GM21528 (cell line): ENCODE measurements around the gene ACOXL.
"Not testable (repeated sequence)": the region's sequence is repeated elsewhere in the genome, so short reads cannot be mapped to it uniquely, and the experiment has no call there.

Experiments used
- ATAC-seq: cut with Tn5 transposase; IDR thresholded peaks from one replicate; pipeline ENCODE4 v1.9.1; 2021; ENCODE audit warnings: mild to moderate bottlenecking, moderate library complexity; ENCODE audit not compliant: unreplicated experiment, low FRiP score

Gene ACOXL

DNA sequence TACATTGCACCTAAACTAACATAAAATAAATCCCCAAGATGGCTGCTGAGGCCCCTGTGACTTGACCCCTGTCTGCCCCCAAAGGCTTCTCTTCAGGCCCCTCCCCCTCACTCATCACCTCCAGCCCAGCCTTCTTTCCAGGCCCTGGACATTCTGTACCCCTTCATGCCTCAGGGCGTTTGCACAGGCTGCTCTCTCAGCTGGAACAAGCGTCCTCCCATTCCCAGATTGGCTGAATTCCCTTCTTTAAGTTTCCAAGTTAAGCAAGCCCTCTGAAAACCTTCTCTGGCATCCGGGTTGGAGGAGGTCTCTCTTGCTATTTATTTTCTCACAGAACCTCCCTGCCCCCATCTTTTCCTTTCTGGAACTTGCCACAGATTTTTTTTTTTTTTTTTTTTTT is 223.2 kb downstream of the ACOXL start:
- ATAC-seq, result no peak

DNA sequence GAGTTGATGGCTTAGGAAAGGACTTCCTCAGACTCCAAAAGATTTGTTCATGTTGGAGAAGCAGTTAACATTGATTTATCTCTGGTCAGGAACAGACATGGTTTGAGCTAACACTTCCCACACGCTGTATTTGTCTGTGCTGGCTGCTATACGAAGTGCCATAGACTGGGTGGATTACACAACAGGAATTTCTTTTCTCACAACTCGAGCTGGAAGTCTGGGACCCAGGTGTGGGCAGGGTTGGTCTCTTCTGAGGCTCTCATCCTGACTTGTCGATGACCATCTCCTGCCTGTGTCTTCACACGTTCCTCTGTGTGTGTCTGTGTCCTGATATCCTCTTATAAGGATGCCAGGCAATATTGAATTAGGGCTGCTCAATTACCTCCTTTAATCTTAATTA is 224.9 kb downstream of the ACOXL start:
- no peak for ATAC-seq

GRCh38 chr2:110958346-110959119 is 226.2 kb downstream of the ACOXL start:
- no peak for ATAC-seq

DNA sequence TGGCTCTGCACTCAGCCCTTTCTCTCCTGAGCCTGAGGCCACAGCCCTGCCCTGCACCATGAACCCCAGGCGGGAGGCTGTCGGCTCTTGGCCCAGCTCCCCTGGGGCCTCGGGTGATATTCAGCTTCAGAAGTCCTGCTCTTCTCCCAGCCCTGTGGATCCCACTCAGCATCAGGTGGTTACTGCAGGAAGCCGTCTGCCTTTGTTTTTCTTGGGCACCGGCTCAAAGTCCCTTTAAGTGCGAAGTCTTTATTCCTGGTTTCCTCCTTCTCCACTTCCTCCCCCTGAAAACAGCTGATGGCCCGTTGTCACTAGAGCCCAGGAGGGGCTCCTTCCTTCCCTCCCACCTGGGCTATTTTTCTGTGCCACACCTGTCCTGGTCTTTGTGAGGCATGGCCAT is 226.8 kb downstream of the ACOXL start:
- ATAC-seq, result no peak

DNA sequence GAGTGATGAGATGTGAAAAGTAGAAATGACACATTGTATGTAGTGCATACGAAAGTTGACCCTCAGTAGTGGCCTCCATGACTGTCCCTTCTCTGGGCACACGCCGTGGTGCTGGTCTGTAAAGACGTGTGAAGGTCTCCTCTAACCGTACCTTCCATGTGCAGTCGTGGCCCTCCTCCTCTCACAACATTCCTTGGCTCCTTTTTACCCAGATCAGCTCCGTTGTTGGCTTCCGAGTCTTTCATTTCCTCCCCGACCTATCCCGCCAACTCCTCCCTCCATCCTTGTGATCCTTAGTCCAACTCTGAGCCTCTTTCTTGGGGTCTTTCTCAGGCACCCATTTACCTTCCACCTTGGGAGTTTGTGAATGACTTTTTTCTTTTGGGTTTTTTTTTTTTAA is 227.9 kb downstream of the ACOXL start:
- ATAC-seq, result no peak

DNA sequence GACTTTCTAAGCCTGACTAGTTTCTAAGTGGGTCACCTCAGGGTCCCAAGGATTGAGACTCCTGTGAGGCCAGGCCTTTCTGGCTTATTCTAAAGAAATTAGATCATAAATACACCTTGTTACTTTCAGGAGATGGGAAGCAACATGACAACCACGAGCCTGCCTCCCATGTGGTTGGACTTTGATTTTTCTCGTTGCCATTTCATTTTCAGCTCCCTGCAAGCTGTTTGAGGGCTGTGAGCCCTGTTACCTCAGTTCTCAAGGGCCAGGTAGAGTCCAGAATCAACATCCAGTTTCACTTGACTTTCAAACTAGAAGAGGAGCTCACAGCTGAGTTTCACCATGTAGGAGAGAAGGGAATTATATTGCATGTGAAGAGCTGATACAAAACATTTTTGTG is 228.6 kb downstream of the ACOXL start:
- no peak for ATAC-seq

DNA sequence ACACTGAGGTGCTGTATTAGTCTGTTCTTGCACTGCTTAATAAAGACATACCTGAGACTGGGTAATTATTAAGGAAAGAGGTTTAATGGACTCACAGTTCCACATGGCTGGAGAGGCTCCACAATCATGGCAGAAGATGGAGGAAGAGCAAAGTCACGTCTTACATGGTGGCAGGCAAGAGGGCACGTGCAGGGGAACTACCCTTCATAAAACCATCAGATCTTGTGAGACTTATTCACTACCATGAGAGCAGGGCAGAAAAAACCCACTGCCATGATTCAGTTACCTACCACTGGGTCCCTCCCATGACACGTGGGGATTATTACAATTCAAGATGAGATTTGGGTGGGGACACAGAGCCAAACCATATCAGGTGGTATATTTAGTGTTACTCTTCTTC is 229.3 kb downstream of the ACOXL start:
- not testable (repeated sequence) for ATAC-seq

GRCh38 chr2:110969696-110970095 is 237.3 kb downstream of the ACOXL start:
- ATAC-seq, result no peak

- no peak for ATAC-seq
Observed at GRCh38 chr2:110970201-110970600, 237.8 kb downstream of the ACOXL start.

DNA sequence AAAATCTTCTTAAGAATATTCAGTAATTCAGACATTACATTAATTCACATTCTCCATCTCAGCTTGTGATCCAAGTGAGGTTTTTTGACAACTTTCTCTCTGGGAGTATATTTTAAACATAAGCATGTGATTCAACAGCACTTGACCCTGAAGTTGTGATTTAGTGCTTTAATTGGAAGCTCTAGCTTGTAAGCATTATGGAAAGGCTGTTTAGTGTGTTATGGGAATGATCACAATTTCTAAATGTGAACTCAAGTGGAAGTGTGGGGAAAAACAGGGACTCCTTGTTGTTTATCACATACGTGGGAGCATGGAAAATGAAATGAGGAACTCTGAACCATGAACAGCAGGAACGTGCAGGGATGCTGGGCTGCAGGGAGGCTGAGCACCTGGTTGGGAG is 239.4 kb downstream of the ACOXL start:
- ATAC-seq, result no peak

DNA sequence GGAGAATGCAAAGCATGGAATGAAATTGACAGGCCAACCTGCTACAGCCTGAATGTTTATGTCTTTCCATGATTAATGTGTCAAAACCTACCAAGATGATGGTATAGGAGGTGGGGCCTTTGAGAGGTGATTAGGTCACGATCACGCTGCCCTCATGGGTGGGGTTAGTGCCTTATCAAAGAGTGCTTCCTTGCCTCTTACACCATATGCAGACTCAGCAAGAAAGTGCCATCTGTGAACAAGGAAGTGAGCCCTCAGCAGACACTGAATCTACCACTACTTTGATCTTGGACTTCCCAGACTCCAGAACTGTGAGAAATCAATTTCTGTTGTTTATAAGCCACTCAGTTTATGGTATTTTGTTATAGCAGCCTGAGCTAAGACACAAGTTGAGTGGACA is 240.9 kb downstream of the ACOXL start:
- no peak for ATAC-seq

- ATAC-seq, result no peak
Observed at GRCh38 chr2:110977403-110977802, 245.0 kb downstream of the ACOXL start.

DNA sequence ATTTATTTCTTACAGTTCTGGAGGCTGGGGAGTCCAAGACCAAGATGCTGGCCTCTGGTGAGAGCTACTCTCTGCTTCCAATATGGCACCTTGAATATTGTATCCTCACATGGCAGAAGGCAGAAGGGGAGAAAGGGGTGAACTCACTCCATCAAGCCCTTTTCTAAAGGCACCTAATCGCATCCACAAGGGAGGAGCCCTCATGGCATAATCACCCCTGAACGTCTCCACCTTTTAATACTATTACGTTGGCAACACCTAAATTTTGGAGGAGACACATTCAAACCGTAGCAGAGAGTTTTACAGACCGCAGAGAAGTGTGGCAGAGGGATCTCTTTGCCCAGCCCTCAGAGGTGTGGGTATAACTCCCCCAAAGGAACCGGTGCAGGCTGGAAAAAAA is 245.8 kb downstream of the ACOXL start:
- no peak for ATAC-seq

- ATAC-seq, result no peak
Observed at GRCh38 chr2:110978756-110979470, 246.5 kb downstream of the ACOXL start.

DNA sequence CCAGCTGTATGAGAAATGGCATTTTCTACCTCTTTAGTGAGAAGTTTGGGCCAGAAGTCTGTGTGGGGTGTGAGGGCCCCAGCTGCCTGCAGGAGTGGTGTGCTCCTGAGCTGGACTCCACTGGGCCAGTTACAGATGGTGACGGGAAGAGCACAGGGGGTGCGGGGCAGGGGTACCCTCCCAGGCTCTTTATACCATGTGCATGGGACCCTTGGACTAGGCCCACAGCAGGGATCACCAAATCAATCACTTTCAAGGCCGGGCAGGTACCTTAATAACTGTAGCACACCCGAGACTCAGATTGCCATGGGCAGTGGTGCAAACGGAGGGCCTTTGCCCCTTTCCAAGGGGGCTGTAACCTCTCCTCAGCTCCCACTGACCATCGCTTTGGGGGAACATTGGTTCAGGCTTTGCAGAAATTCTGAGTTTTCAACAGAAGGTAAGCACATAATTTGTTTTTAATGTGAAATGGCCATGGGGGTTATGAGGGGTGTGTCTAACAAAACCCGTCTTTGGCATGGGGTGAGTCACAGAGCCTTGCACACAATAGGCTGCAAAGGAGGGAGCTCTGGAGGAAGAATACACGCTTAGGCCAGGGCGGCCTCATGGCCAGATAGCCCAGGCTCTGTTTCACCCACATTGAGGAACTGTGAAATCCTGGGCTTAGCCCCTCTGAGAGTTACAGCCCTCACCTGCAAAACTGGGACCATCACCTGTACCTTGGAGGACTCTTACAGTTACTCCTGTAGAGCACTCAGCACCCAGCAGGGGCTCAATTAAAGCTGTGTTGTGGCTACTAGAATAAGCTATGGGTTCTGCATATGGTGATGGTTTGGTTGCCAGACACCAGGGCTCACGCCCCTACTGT is 247.3 kb downstream of the ACOXL start:
- no peak for ATAC-seq

- no peak for ATAC-seq
Observed at GRCh38 chr2:110980339-110981062, 248.1 kb downstream of the ACOXL start.

- ATAC-seq, result no peak
Observed at GRCh38 chr2:110983133-110983532, 250.8 kb downstream of the ACOXL start.

- ATAC-seq, result no peak
Observed at GRCh38 chr2:110984694-110985490, 252.5 kb downstream of the ACOXL start.

DNA sequence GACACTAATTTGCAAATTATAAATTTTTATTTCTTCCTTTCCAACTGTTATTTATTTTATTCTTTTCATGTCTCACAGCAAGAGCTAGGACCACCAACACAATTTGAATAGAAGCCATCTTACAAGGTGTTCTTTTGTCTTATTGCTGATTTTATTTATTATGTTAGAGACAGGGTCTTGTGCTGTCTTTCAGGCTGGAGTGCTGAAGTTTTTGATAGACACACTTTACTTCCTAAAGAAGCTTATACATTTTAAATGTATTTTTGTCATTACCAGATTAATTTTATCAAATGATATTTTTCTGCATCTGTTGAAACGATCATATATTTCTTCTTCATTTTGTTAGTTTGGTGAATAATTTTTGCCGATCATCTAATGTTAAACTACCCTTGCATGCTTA is 258.1 kb downstream of the ACOXL start:
- ATAC-seq, result no peak

GRCh38 chr2:110991911-110992310 is 259.5 kb downstream of the ACOXL start:
- ATAC-seq, result no peak
